Measurements from ENCODE around the gene ZNF311. TPM values are rescaled to one million over a fixed set of nuclear protein-coding genes. Genes with fewer than 3 reads are reported as not detected.

ZNF311 gene
- polyA plus RNA-seq, 2 of the 4 experiments (the other 2 are of a cell fraction) = 0.27 to 0.74 TPM

- ATAC-seq (peak; percentile 65 to 73), DNase-seq (ENCODE audit: low read depth in 1 of 2, low spot score in 1 of 2) (peak in 1 of 2 experiments; percentile 84), FAIRE-seq (no peak)
- Histone ChIP-seq H3K4me1 (peaks cover 17% of the 10 kb centered on the region), H3K4me3 (no peak overlapping the region), H3K4me2 (peak overlapping the region; percentile 52), H3K27ac (peak overlapping the region; percentile 57 to 81), H3K9me3 (no peaks in the 10 kb centered on the region)
- no peak for TF ChIP-seq MAFK (IDR thresholded peaks at IDR 0.05; ENCODE audit: partially characterized antibody)
- no peak for TF ChIP-seq RCOR1 (IDR thresholded peaks at IDR 0.05; ENCODE audit: low read depth, low read length)
- no peak for TF ChIP-seq NPAS2 (CRISPR knock-in tag; IDR thresholded peaks at IDR 0.05; ENCODE audit: borderline replicate concordance)
- peak; percentile 46 for TF ChIP-seq JUNB (IDR thresholded peaks at IDR 0.05)
- TF ChIP-seq FOSL2 (IDR thresholded peaks at IDR 0.05) = no peak; the same call in 1 of the 2 replicates
- peak; percentile 69 for TF ChIP-seq FOSL2 (CRISPR knock-in tag; IDR thresholded peaks at IDR 0.05)
- TF ChIP-seq E2F6 (IDR thresholded peaks at IDR 0.05; ENCODE audit: borderline replicate concordance, low read depth) = no peak
- no peak for TF ChIP-seq ZSCAN20 (CRISPR knock-in tag; IDR thresholded peaks at IDR 0.05)
- TF ChIP-seq PHF8 (IDR thresholded peaks at IDR 0.05; ENCODE audit: borderline replicate concordance, low read depth) = no peak
- CTCF ChIA-PET = interaction anchor here (1.0 kb wide), 1 partner anchor 69 kb away, joined by 4 read pairs; no protein-coding TSS in a partner anchor
- WGBS (ENCODE audit: missing lambda C conversion rate) = 6% methylated on average over 1 of the region's 1 CpG
- POLR2A ChIA-PET = interaction anchor here (1.3 kb wide), 1 partner anchor 37 kb away, joined by 5 read pairs; no protein-coding TSS in a partner anchor
Observed at GRCh38 chr6:28947831-28948270, 57.3 kb downstream of the ZNF311 start.

- no peak for ATAC-seq
- 59% methylated on average over 6 of the region's 6 CpGs for WGBS (ENCODE audit: missing lambda C conversion rate)
- no peaks in the 10 kb centered on the region for H3K9me3 ChIP-seq
- H3K27ac ChIP-seq = peak overlapping the region; percentile 52 to 81
- POLR2A ChIA-PET = interaction anchor here (1.3 kb wide), 1 partner anchor 38 kb away, joined by 5 read pairs; no protein-coding TSS in a partner anchor
- CTCF ChIA-PET = interaction anchor here (1.0 kb wide), 1 partner anchor 69 kb away, joined by 4 read pairs; no protein-coding TSS in a partner anchor
- no peak overlapping the region for H3K4me3 ChIP-seq
- DNase-seq (ENCODE audit: low read depth in 1 of 2, low spot score in 1 of 2) = no peak
- peaks cover 24% of the 10 kb centered on the region for H3K4me1 ChIP-seq
- TF ChIP-seq ZSCAN20 (CRISPR knock-in tag; IDR thresholded peaks at IDR 0.05) = no peak
- FAIRE-seq = no peak
- peak overlapping the region; percentile 52 for H3K4me2 ChIP-seq
Observed at GRCh38 chr6:28947067-28947765, 57.9 kb downstream of the ZNF311 start.

GRCh38 chr6:28945349-28945748 is 59.8 kb downstream of the ZNF311 start:
- CTCF ChIA-PET = no interaction called here
- 94% methylated on average over 3 of the region's 3 CpGs for WGBS (ENCODE audit: missing lambda C conversion rate)
- no peak for FAIRE-seq
- no peak for TF ChIP-seq NFE2L2 (conservative IDR thresholded peaks at IDR 0.05; ENCODE audit: low read length)
- Histone ChIP-seq H3K9me3 (no peaks in the 10 kb centered on the region), H3K4me1 (peaks cover 26% of the 10 kb centered on the region), H3K4me2 (no peak overlapping the region), H3K27ac (no peak overlapping the region), H3K4me3 (no peak overlapping the region)
- DNase-seq (ENCODE audit: low read depth in 1 of 2, low spot score in 1 of 2) = no peak
- POLR2A ChIA-PET = interaction anchor here (1.2 kb wide), 1 partner anchor 49 kb away, joined by 3 read pairs; no protein-coding TSS in a partner anchor
- no peak for ATAC-seq

Small RNA genes lying within 50 kb of the gene (small RNA-seq; reads per million reads assigned to genes)
- gene RN7SL471P = 0 reads per million in 6 experiments

Other genes starting within 250 kb of the ZNF311 start
- 50.1 and 51.4 TPM in 2 replicates for gene TRIM27, start 81.3 kb downstream of the ZNF311 start, polyA plus RNA-seq (2011; rRNA removed)
- gene TRIM27, start 81.3 kb downstream of the ZNF311 start, polyA plus RNA-seq (2017; fragmentation: RNase III; extraction: RNeasy Plus Mini Kit Qiagen cat#74134 plus additional on column Dnase treatment) = 26.3 to 28.5 TPM (median 27.8 TPM) in 3 replicates
- not detected in 2 replicates for gene OR2W1, start 39.9 kb upstream of the ZNF311 start, polyA plus RNA-seq (2011; rRNA removed)
- gene OR2W1, start 39.9 kb upstream of the ZNF311 start, polyA plus RNA-seq (2017; fragmentation: RNase III; extraction: RNeasy Plus Mini Kit Qiagen cat#74134 plus additional on column Dnase treatment) = not detected in 3 replicates
- gene OR2B3, start 82.0 kb upstream of the ZNF311 start, polyA plus RNA-seq (2011; rRNA removed) = not detected in 2 replicates
- not detected in 3 replicates for gene OR2B3, start 82.0 kb upstream of the ZNF311 start, polyA plus RNA-seq (2017; fragmentation: RNase III; extraction: RNeasy Plus Mini Kit Qiagen cat#74134 plus additional on column Dnase treatment)
- not detected in 2 replicates for gene OR2J1, start 94.2 kb upstream of the ZNF311 start, polyA plus RNA-seq (2011; rRNA removed)
- not detected in 3 replicates for gene OR2J1, start 94.2 kb upstream of the ZNF311 start, polyA plus RNA-seq (2017; fragmentation: RNase III; extraction: RNeasy Plus Mini Kit Qiagen cat#74134 plus additional on column Dnase treatment)
- not detected in 2 replicates for gene OR2J3, start 102.7 kb upstream of the ZNF311 start, polyA plus RNA-seq (2011; rRNA removed)
- gene OR2J3, start 102.7 kb upstream of the ZNF311 start, polyA plus RNA-seq (2017; fragmentation: RNase III; extraction: RNeasy Plus Mini Kit Qiagen cat#74134 plus additional on column Dnase treatment) = not detected in 3 replicates
- gene OR2J2, start 165.6 kb upstream of the ZNF311 start, polyA plus RNA-seq (2011; rRNA removed) = not detected in 2 replicates
- not detected in 3 replicates for gene OR2J2, start 165.6 kb upstream of the ZNF311 start, polyA plus RNA-seq (2017; fragmentation: RNase III; extraction: RNeasy Plus Mini Kit Qiagen cat#74134 plus additional on column Dnase treatment)